Sigmoid colon (tissue), 4 donors: Measurements from ENCODE around the gene CLDN7.

Source experiments
- EP300 ChIP-seq, 4 donors: sonication (generic); formaldehyde crosslinking; IDR thresholded peaks; one replicate each; pipeline ENCODE4 v1.6.1; 2017; ENCODE audit warnings: antibody characterized with exemption in 4 of 4
- POLR2A ChIP-seq, 2 donors: fragments of 450-650 bp; IDR thresholded peaks; one replicate each; pipeline ENCODE4 v1.6.1; 2016; ENCODE audit warnings: antibody characterized with exemption in 2 of 2, mild to moderate bottlenecking in 2 of 2, moderate library complexity in 2 of 2
- POLR2AphosphoS5 ChIP-seq, 4 donors: sonication (generic); formaldehyde crosslinking; IDR thresholded peaks; one replicate each; pipeline ENCODE4 v1.6.1; 2017; ENCODE audit warnings: antibody characterized with exemption in 4 of 4
- TF ChIP-seq, protein P1 (sequence below), 4 experiments: fragments of 450-650 bp in 3 of 4; fragments of 200-600 bp in 1 of 4; IDR thresholded peaks; one replicate each; pipeline ENCODE4 v1.5.1; 2016 to 2019; ENCODE audit warnings: antibody characterized with exemption in 4 of 4, mild to moderate bottlenecking in 3 of 4, moderate library complexity in 2 of 4

DNA sequence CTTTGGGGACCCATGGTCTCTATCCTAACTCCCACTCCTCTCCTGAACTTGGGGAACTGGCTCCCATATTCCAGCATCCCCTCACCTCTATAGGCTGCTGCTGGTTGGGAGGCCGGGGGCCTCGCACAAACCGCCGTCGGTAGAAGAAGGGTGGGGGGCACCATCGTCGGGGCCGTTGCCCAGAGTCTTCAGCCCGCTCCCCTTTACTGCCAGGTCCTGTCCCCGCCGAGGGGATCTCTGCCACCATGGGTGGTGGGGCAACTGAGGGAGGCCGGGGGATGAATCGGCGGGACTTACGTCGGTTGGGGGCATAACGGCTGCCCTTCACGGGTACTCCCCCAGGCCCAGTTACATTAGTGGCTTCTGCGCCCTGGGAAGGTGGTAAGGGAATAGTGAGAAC lies 27.9 kb upstream of the CLDN7 start:
- TF ChIP-seq, protein P1, sequence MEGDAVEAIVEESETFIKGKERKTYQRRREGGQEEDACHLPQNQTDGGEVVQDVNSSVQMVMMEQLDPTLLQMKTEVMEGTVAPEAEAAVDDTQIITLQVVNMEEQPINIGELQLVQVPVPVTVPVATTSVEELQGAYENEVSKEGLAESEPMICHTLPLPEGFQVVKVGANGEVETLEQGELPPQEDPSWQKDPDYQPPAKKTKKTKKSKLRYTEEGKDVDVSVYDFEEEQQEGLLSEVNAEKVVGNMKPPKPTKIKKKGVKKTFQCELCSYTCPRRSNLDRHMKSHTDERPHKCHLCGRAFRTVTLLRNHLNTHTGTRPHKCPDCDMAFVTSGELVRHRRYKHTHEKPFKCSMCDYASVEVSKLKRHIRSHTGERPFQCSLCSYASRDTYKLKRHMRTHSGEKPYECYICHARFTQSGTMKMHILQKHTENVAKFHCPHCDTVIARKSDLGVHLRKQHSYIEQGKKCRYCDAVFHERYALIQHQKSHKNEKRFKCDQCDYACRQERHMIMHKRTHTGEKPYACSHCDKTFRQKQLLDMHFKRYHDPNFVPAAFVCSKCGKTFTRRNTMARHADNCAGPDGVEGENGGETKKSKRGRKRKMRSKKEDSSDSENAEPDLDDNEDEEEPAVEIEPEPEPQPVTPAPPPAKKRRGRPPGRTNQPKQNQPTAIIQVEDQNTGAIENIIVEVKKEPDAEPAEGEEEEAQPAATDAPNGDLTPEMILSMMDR (IDR thresholded peaks at IDR 0.05) = no peak
- no peak for TF ChIP-seq POLR2A (IDR thresholded peaks at IDR 0.05)
- no peak for TF ChIP-seq EP300 (IDR thresholded peaks at IDR 0.05)
- peak in 1 of 4 donors; percentile 9 for TF ChIP-seq POLR2AphosphoS5 (IDR thresholded peaks at IDR 0.05)
